Adrenal gland (tissue), 5 donors: ENCODE measurements around the gene HADHA.

ENCODE experiments used
- CTCF ChIP-seq, 6 experiments: fragments of 450-650 bp in 4 of 6; fragments of 200-600 bp in 2 of 6; sonication (generic) in 1 of 6; IDR thresholded peaks; 1 replicate in 5 of 6; 2 replicates in 1 of 6; pipeline versions ENCODE4 v1.5.1 to v1.8.0; 2016 to 2021; ENCODE audit warnings: antibody characterized with exemption in 6 of 6, mild to moderate bottlenecking in 2 of 6, moderate library complexity in 1 of 6
- POLR2A ChIP-seq, 2 donors: fragments of 450-650 bp; IDR thresholded peaks; one replicate each; pipeline ENCODE4 v1.6.1; 2017; ENCODE audit warnings: antibody characterized with exemption in 2 of 2, mild to moderate bottlenecking in 2 of 2, moderate library complexity in 1 of 2
- donor health status: DM: no; HTN: no; CAD: no.

- TF ChIP-seq CTCF (IDR thresholded peaks at IDR 0.05), result no peak
- TF ChIP-seq POLR2A (IDR thresholded peaks at IDR 0.05), result no peak
Measured at GRCh38 chr2:26150243-26150642, 94.2 kb downstream of the HADHA start.
